ENCODE data around the gene C2orf78.
"Not testable (repeated sequence)": the region's sequence is repeated elsewhere in the genome, so short reads cannot be mapped to it uniquely, and the experiment has no call there.

The C2orf78 gene, protein sequence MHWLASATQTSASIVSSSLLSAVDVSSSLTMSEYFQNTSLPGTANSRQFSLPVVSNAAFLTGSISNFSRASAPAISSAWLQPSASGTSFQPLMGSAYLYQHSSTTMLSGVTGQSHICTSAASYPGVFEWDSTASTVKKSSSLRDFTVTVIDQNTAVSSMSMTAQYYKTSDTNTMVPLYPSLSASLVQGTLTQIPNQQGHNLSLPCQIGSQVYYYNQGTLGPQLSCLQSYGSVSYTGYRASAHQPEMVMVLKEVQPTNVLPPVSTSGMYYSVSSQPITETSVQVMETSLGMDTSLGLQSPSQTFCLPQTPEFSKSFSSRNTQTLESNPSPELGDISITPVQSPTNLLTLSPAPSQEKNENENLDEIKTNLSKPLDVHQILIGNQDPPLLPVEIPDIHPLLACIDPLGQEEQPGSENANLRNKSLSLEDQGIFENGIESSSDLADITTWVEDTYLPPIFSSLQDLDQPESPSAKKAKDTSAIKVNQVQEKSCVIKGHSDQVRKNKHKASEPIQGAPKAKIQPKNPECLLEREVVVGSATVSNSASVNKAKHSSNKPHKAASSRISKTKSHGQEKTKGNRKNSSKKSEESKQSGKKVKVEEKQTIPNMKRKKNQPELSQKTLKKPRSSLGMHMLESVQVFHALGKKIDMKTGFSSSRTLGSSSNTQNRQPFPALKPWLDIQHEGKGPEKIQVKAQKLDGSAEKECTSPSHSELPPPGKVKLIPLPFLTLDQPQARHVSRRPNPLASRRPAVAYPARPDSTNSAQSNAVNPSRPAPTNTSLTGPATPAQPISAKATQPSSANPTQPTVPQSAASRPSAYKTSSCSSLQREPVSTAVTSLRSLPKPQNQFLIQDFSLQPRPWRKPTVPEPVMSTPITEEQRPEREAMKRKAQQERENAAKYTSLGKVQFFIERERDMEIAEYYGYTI

DNA sequence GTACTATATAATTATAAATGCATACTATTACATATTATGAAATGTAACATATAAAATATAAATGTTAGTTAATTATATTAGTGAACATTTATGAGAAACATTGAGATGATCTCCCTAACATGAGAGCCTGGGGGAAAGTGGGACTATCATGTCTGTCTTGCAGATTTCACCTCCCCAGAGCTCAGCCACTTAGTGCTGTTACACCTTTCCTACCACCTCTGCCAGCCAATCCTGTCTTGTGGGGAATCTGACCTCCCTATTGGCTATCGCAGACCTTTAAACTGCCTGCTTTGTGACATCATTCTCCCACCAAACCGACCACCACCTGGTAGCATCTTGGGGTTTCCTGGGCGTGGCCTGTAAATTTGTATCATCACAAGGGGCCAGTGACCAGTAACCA is at the start of gene C2orf78:
TSS of gene C2orf78 (plus strand) at position 301 of the 400 bp plus-strand sequence. CDS start 127 bp downstream, outside the sequence.
- not testable (repeated sequence) for DNase-seq

DNA sequence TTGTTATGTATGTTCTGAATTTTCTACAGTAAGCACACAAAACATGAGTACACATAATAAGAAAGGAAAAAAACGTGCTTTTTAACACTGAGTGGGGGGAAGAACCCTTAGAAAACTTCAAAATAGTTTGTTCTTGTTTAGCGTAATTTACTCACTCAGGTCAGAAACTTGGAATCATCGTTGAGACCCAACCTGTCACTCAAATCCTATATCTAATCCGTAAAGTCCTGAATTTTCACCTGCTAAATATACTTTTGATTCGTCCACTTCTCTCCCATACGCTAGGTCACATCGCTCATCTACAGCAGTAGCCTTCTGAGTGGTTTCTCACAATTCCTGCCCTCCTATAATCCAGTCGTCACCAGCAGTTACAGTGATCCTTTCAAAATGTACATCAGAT is 47.6 kb upstream of the C2orf78 start:
- no peak for DNase-seq

DNA sequence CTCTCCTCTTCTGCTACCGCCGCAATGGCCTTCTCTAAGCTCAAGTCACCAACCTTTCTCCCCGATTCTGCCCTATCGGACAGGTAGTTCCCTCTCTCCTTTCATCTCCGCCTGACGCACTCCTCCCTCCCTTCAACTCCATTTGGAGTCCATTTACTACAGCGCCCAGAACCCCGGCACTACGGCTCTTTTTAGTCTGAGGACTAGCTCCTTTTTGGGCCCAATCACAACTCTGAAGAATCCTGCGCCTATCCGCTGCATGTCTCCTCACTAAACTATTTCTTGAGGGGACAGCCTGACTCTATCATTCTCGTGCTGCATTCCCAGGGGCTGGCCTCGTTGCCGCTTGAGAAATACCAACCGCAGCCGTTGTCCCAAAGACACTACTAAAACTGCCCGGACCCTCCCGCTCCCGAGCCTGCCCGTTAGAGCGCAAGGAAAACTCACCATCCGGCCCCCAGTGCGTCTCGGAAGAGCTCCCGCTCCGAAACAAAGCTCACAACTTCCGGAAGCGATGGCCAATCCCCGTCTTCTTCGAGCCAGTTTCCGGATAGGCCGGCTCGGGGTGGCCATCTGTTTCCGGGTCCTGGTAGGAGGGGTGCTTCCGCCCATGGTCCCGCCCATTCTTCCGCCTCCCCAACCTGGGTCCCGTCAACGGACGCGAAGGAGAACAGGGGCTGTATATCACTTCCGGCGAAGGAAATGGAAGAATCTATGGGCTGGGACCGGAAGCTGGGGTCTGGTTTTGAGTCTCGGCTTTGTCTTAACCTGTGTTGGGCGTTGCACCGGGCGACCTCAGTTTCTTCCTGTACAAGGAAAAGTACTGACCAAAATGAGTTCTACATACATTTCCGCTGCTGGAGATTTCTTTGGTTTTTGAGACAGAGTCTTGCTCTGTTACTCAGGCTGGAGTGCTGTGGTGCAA is 46.9 kb upstream of the C2orf78 start, which contains the start of gene TPRKB:
TSS of gene TPRKB (minus strand) at position 491 of the 925 bp plus-strand sequence. CDS start 2,776 bp downstream, outside the sequence.
- peak; percentile 86 to 94 (median 92) for DNase-seq

- no peak for DNase-seq
Observed at GRCh38 chr2:73739101-73739500, 44.9 kb upstream of the C2orf78 start.

GRCh38 chr2:73740767-73741166 is 43.2 kb upstream of the C2orf78 start:
- no peak for DNase-seq

DNA sequence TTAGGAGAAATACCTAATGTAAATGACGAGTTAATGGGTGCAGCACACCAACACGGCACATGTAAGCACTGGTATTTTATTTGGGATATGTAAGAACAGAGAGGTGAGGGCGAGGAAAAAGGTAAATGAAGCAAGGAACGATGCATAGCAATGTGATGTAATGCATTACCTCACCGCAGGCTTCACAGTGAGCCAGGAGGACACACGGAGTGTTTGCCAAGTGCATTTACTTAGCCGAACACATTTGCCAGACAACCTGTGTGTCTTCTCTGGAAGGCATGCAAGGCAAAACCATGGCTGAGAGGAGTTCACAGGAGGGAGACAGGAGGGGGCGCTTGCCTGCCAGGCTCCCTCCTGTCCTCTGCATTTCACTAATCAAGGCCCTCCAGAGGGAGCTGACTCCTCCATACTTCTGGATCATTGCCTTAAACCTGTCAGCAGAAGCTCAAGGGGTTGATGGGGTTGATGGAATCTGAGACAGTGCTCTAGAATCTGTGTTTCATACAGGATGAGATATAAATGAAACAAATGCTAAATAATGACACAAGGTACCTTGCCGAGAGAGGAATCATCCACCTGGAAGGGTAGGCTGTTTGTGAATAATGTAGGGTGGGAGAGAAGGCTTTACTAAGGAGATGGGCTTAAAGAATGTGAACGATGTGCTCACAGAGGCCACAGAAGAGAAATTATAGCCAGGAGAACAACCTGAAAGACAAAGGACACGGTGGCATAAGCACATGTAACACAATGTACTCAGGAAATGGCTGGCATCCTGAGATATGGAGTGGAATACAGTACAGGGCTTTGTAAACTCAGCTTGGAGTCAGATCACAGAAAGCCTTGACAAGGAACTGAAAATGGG is 37.7 kb upstream of the C2orf78 start:
- no peak for DNase-seq

DNA sequence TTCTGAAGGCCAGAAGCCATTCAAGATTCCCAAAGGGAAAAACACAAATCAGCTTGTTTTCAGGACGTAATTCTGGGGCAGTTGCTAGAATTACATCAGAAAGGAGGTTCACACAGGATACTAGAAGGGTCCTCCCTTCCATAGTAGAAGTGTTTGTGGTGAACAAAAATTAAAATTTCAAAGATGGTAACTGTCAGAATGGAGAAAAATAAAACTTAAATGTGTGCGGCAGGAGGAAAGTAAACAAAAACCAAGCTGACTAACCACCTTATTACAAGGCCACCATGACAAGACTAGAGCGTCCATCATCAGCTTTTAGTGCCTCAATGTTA is 37.1 kb upstream of the C2orf78 start:
- no peak for DNase-seq

- DNase-seq: no peak
Observed at GRCh38 chr2:73749314-73749713, 34.7 kb upstream of the C2orf78 start.

DNA sequence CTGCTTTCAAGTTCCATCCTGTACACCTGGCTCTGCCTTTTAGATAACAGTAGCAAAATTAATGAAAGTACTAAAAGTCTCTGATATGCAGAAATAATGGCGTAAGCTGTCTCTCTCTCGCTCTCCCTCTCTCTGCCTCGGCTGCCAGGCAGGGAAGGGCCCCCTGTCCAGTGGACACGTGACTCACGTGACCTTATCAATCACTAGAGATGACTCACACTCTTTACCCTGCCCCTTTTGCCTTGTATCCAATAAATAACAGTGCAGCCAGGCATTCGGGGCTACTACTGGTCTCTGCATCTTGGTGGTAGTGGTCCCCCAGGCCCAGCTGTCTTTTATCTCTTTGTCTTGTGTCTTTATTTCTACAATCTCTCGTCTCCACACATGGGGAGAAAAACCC is 29.7 kb upstream of the C2orf78 start:
- DNase-seq: not testable (repeated sequence)

DNA sequence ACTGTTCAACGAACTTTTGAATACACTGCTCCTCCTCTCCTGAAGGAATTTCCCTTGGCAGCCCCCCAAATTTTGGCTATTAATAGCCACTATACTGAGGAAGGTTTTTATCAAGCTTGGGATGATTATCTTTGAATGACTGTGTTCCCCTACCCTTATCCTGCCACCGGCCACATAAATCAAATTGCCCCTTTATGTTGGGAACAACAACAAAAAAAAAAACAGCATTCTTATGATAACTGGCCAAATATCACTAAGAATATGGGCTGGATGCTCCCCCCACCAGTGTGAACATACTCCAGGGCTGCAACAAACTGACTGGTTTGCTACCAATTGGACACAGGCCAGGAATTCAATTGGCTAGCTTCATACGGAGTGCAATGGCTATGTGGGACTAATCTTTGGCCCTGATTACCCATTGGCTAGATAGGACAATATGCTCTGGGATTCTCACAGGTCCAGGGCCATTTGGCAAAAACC is 24.7 kb upstream of the C2orf78 start:
- DNase-seq: no peak

DNA sequence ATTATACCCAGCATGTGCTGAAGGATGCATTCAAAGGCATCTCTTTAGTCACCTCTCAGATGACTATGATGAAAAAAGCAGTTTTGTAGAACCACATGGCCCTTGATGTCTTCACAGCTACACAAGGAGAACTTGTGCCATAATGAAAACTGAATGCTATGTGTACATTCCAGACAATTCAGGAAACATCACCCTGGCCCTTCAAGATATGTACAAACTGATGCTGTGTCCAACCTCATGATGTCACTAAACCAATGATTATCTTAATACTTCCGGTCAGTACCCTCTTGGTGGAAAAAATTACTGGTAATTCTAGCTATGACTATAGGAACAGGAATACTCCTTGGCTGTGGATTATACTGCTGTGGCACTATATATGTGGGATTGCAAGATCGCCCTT is 24.1 kb upstream of the C2orf78 start:
- DNase-seq: no peak

GRCh38 chr2:73762571-73762970 is 21.4 kb upstream of the C2orf78 start:
- DNase-seq: no peak

- no peak for DNase-seq
Observed at GRCh38 chr2:73764945-73765344, 19.0 kb upstream of the C2orf78 start.

- DNase-seq: no peak
Observed at GRCh38 chr2:73766349-73766748, 17.6 kb upstream of the C2orf78 start.

- no peak for DNase-seq
Observed at GRCh38 chr2:73766994-73767393, 17.0 kb upstream of the C2orf78 start.

DNA sequence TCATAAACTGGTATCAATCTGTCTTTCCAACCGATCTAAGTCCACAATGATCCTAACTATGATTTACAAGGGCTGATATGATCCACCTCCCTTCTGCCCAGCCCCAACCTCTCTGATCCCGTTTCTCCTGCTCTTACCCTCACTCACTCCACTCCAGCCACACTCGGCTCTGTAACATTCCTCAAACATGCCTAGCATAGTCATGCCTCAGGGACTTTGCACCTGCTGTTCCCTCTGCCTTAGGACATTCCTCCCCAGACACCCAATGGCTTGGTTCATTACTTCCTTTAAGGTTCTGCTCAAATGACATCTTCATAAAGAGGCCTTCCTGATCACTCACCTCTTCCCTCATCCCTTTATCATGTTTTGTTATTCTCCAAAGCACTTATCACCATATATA is 13.3 kb upstream of the C2orf78 start:
- no peak for DNase-seq

DNA sequence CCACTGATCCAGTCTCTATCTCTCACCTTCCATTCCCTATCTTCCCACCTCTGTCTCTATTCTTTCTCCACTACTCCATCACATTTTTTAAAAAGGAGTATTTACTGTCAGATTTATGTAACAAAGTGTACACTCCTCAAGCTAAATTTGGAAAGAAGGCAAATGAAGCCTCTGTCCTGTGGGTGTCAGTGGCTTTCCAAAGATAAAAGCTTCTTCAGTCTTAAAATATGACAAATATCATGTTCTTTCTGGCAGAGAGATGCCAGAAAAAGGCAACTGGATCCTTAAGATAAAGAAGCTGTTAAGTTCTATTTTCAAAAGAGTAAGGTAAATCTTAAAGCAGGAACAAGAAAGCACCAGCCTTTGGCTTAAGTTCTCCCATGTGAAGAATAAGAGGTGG is 11.2 kb upstream of the C2orf78 start:
- DNase-seq: no peak

DNA sequence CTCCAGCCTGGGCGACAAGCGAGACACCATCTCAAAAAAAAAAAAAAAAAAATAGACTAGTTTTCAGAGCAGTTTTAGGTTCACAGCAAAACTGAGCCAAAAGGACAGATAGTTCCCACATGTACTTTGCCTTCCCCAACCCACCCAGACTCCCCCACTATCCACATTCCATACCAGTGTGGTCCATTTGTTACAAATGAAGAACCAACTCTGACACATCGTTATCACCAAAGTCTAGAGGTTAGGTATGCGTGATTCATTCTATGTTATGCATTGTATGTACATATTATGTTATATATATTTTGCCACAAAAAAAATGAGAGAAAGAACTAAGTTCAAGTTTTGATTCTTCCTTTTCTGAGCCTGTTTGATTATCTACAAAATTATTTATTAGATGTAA is 7.6 kb upstream of the C2orf78 start:
- DNase-seq: no peak

DNA sequence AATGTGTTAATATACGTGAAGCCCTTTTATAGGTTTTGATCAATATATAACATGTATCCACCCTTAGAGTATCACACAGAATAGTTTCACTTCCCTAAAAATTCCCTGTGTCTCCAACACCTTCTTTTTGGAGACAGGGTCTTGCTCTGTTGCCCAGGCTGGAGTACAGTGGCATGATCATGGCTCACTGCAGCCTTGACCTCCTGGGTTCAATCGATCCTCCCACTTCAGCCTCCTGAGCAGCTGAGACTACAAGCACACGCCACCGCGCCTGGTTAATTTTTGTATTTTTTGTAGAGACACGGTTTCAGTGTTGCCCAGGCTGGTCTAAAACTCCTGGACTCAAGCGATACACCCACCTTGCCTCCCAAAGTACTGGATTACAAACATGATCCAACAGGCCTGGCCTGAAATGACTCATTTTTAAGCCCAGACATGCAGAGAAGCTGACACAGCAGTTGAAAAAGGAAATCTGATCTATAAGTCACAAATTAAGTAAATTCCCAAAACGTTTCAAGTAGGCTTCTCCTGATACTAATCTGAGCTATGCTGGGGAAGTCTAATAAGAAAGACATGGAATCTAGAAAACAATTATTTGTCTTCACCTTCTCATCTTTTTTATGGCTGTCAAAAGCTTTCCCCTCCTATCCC is 7.0 kb upstream of the C2orf78 start:
- DNase-seq: no peak

GRCh38 chr2:73778867-73779466 is 5.0 kb upstream of the C2orf78 start:
- DNase-seq: peak in 1 of 6 experiments; percentile 4

All from stimulated activated naive CD4-positive, alpha-beta T cell (primary cell).